SKM-1 treated with dmso at 0.1 percent for 144 hours (cell line): ENCODE results near the gene HYLS1.
A peak's percentile ranks its signal among the peaks of the same experiment; 100 is the strongest.
"Not testable (repeated sequence)": the region's sequence is repeated elsewhere in the genome, so short reads cannot be mapped to it uniquely, and the experiment has no call there.

ENCODE experiments used
- DNase-seq: peaks from one replicate; lab custom pipeline; 2025; ENCODE audit not compliant: unreplicated experiment; lab: John Stamatoyannopoulos, UW

The HYLS1 gene

DNA sequence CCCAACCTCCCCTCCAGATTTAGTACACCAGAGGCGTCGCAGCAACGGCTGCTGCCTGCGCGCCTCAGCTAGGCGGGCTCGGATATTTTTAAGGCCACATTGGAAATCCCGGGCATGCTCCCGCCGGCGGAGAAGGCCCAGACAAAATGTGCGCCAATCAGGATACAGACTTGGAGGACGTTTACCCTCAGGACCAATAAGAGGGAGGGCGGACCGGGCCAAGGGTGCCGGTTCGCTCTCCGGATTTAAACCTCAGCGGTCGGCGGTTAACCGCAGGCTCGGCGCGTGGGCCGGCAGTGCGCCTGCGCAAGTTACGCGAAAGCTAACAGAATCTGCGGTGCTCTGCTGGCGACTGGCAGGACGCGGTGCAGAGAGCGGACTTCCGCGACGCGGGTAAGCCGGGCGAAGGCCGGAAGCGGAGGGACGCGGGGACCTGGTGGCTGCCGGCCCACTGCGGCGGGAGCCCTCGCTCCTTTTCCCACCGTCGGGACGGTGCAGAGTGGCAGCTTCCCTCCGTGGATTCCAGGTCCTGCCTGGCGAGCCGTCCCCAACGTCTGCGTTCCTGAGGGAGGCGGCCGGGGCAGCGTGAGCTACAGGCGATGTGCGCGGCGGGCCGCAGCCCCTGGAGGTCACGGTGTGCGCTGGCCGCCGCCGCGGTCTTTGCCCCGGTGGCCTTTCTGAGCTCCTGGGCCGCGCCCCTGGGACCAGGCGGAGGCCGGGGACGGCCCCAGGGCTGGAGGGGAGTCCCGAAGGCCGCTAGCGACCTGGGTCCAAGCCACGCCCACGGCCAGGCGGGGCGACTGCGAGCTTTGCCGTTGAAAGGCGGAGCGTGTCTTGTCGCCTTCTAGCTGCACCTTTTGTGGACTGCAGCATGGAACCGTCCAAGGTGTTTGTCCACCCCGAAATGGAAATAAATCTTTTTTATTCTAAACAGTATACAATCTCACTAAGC, at the start of gene HYLS1:
HYLS1 (plus strand) TSS at position 296 of the 952 bp plus-strand sequence. CDS start 11,701 bp downstream, outside the sequence.
- DNase-seq: peak; percentile 84

DNA sequence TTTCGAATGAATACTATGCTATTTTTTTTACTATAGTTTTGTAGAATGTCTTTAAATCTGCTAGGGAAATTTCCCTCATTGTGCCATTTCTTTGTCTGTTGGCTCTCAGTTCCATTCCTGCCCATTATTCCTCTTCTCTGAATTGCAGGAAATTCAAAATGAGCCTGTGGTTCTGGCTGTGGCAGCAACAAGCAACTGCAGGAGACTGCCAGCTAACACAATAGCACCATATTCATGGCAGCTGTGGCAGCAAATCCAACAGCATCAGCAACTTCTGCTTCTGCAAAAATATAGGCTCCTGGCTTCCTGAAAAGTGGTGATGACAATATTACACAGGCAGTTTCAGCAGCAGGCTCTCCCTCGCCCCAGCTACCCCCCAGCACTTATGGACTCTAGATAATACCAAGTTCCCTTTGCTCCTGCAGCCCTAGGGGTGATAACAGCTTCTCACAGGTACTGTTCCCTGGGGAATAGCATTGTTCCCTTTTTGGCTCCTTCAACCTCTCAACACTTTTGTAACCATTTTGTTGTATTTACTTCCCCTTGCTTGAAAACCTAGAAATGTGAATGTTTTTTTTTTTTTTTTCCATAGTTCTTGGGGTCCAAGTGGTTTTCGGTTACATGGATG, 45.0 kb upstream of the HYLS1 start:
- DNase-seq: peak; percentile 24

- DNase-seq: no peak
These were observed 41.3 kb upstream of the HYLS1 start for GRCh38 chr11:125846188-125846587.

- DNase-seq: not testable (repeated sequence)
These were observed 29.8 kb upstream of the HYLS1 start for GRCh38 chr11:125857670-125858069.

DNA sequence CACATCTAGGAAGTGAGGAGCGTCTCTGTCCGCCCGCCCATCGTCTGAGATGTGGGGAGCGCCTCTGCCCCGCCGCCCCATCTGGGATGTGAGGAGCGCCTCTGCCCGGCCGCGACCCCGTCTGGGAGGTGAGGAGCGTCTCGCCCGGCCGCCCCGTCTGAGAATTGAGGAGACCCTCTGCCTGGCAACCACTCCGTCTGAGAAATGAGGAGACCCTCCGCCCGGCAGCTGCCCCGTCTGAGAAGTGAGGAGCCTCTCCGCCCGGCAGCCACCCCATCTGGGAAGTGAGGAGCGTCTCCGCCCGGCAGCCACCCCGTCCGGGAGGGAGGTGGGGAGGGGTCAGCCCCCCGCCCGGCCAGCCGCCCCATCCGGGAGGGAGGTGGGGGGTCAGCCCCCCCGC, 24.7 kb upstream of the HYLS1 start:
- DNase-seq: not testable (repeated sequence)

DNA sequence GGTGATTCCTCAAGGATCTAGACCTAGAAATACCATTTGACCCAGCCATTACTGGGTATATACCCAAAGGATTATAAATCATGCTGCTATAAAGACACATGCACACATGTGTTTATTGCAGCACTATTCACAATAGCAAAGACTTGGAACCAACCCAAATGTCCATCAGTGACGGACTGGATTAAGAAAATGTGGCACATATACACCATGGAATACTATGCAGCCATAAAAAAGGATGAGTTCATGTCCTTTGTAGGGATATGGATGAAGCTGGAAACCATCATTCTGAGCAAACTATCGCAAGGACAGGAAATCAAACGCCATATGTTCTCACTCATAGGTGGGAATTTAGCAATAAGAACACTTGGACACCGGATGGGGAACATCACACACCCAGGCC, 22.1 kb upstream of the HYLS1 start:
- DNase-seq: not testable (repeated sequence)

DNA sequence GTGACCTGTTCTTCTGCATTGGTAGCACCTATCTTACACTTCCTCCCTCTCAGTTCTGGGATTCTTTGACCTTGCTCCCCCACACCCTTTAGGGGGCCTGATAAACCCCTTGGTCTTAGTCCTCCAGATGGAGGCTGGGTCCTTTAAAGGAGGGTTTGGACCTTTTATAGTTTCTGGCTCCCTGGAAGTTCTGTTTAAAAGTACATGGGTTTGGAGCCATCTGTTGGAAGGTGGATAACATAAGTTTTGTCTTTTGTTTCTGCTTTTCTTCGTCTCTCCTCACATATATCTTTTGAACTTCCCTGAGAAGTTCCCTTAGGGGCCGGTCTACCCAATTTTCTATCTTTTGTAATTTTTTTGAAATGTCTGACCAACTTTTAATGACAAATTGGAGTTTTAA, 17.9 kb upstream of the HYLS1 start:
- no peak for DNase-seq

DNA sequence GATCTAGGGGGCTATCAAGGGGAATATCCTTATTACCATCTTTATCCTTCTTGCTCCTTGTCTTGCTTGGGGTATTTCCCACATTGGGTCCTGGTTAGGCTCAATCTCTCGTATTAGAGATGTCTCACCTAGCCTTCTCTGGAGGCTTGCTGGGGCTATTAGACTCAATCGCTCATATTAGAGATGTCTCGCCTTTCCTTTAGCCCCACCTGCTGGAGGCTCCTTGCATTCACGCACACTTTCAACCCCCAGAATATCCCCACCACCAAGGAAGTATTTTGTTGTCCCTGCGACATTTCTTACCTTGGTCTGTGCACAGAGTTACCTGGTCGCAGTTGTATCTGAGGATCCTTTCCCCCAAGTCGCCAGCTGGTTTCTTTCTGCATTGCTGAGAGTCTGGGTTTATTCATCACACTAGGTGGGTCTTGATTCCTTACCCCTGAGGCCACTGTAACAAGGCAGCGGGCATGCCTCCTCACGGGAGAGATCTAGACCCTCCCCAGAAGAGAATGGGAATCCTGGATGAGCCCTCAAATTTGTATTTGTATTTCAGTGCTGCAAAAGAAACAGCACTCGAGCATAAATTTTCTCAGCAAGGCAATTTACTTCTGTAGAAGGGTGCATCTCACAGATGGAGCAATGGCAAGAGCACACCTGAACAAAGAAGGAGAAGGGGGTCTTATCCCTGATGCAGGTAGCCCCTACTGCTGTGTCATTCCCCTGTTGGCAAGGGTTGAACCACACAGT, 15.9 kb upstream of the HYLS1 start:
- peak; percentile 53 for DNase-seq

- DNase-seq: peak; percentile 11
These were observed 15.4 kb upstream of the HYLS1 start for GRCh38 chr11:125872138-125872491.

- no peak for DNase-seq
These were observed 13.4 kb upstream of the HYLS1 start for GRCh38 chr11:125873881-125874555.

DNA sequence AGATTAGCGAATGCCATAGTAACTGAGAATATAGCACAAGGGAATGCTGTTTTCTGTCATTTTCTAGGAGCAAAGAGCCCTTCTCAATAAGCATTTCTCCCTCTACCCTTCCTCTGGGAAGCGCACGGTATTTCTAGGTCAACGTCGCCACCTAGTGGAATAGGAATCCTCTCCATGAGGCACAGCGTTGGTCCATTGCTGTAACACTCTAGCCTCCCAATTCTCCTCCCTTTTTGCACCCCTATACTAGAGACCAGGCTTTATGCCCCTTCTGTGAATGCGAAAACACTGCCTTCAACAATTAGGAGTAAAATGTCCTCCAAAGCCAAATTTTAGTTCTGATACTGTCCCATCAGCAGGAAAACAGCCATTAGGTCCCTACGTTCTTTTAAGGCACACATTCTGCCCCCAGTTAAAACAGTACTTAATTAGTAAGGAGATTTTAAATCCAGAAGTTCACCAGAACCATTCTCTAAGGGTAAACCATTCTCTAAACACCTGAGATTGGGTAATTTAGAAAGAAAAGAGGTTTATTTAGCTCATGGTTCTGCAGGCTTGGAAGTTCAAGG, 12.8 kb upstream of the HYLS1 start:
- peak; percentile 67 for DNase-seq

GRCh38 chr11:125881291-125881690, 6.2 kb upstream of the HYLS1 start:
- no peak for DNase-seq

- DNase-seq: no peak
These were observed 4.1 kb upstream of the HYLS1 start for GRCh38 chr11:125883375-125883774.

DNA sequence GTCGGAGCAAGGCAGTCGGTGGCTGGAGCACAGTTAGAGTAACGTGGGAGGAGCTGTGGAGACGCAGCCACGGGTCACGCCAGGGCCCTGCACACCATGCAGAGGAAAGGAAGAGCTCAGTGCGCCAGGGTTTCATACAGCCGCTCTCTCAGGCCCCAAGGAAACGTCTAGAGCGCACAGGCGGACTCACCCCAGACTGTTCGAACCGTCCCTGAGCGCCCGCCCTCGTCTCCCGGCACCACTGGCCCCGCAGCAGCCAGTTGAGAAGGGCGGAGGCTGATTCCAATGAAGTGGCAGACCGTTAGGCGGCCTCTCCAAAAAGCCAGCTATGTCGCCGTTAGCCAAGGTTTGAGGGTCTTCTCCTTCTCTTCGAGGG, 483 bp upstream of the HYLS1 start:
- DNase-seq: no peak

- no peak for DNase-seq
These were observed 3.1 kb downstream of the HYLS1 start for GRCh38 chr11:125890447-125891100.

DNA sequence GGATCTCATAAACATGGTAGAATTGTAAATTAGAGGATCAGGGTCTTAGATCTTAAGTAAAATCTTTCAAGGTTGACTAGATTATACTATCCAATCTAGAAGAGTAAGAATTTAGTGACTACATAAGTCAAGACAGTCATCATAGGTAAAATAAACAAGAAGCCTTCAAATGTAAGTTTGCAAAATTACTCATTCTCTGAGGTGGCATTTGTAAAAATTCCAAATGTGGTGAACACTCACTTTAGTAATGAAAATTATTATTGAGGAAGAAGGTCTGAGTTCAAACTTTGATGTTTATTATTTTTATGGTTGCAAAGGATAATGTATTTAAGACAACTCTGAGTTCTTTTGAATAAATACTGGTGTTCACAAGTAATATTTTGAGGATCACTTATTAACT, 4.6 kb downstream of the HYLS1 start:
- no peak for DNase-seq

GRCh38 chr11:125892994-125893393, 5.5 kb downstream of the HYLS1 start:
- DNase-seq: no peak

DNA sequence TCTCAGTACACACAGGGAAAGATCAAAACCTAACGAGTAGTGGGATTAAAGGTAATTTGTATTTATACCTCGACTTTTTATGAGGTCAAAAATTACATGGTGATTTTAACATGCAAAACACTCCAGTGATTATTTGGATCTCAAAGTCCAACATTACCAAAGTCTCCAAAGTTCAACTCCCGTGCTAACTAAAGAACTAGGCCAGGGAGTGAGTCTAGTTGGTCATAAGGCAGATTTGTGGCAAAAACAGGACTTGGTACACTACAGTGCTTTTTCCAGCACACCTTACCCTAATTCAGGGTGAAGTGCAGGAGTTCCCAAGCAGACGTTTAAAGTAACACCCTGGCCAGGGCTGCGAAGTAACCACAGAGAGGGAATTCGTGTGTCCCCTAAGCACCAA, 14.4 kb downstream of the HYLS1 start:
- no peak for DNase-seq

DNA sequence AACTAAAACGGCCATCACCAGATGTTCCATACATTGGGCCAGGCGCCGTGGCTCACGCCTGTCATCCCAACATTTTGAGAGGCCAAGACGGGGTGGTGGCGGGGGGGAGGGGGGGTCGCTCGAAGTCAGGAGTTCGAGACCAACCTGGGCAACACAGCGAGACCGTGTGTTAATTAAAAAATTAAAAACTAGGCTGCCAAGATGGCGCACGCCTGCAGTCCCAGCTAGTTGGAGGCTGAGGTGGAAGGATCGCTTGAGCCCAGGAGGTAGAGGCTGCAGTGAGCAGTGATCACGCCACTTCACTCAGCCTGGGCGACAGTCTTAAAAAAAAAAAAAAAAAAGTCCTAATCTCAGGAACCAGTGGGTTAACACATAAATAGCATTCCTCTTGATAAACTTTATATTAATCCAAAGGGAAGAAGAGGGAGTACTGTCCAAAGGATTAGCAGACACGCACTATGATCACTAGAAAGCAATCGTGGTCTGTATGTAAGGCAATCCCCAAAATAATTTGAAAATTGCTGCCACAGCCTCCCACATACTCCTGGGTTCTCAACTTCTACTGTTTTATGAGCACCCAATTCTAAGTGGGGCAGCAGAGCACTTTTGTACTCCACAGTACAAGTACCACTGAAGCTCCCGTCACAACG, 14.9 kb downstream of the HYLS1 start:
- no peak for DNase-seq
